NOMO-1 treated with DMSO at 0.1 percent for 48 hours (cell line): ENCODE data around the gene KCTD4.
"Not testable (repeated sequence)": the region's sequence is repeated elsewhere in the genome, so short reads cannot be mapped to it uniquely, and the experiment has no call there.

Source experiments
- DNase-seq: peaks from one replicate; lab custom pipeline; 2025; ENCODE audit not compliant: unreplicated experiment; lab: John Stamatoyannopoulos, UW

The KCTD4 gene

GRCh38 chr13:45216193-45216592 is 15.3 kb upstream of the KCTD4 start:
- DNase-seq, result no peak

- DNase-seq, result no peak
These were observed 14.7 kb upstream of the KCTD4 start for GRCh38 chr13:45215392-45216077.

- DNase-seq, result peak; percentile 16
These were observed 8.4 kb upstream of the KCTD4 start for GRCh38 chr13:45209229-45209628.

GRCh38 chr13:45208132-45208531 is 7.3 kb upstream of the KCTD4 start:
- no peak for DNase-seq

GRCh38 chr13:45207319-45207718 is 6.5 kb upstream of the KCTD4 start:
- DNase-seq, result no peak

GRCh38 chr13:45206340-45206739 is 5.5 kb upstream of the KCTD4 start:
- no peak for DNase-seq

- no peak for DNase-seq
These were observed 4.3 kb upstream of the KCTD4 start for GRCh38 chr13:45205124-45205523.

GRCh38 chr13:45199711-45200110 is 1.1 kb downstream of the KCTD4 start:
- no peak for DNase-seq

- no peak for DNase-seq
These were observed 1.9 kb downstream of the KCTD4 start for GRCh38 chr13:45198924-45199323.

- DNase-seq, result no peak
These were observed 2.8 kb downstream of the KCTD4 start for GRCh38 chr13:45198041-45198440.

- no peak for DNase-seq
These were observed 4.2 kb downstream of the KCTD4 start for GRCh38 chr13:45196622-45197021.

- DNase-seq, result no peak
These were observed 4.7 kb downstream of the KCTD4 start for GRCh38 chr13:45196096-45196495.

GRCh38 chr13:45195421-45195820 is 5.4 kb downstream of the KCTD4 start:
- peak; percentile 13 for DNase-seq

GRCh38 chr13:45194081-45194939 is 6.5 kb downstream of the KCTD4 start:
- no peak for DNase-seq

GRCh38 chr13:45191874-45192273 is 9.0 kb downstream of the KCTD4 start:
- no peak for DNase-seq

GRCh38 chr13:45189511-45189910 is 11.3 kb downstream of the KCTD4 start:
- peak; percentile 14 for DNase-seq

- DNase-seq, result not testable (repeated sequence)
These were observed 11.8 kb downstream of the KCTD4 start for GRCh38 chr13:45189077-45189476.

GRCh38 chr13:45185286-45185685 is 15.6 kb downstream of the KCTD4 start:
- no peak for DNase-seq

- no peak for DNase-seq
These were observed 16.2 kb downstream of the KCTD4 start for GRCh38 chr13:45184693-45185092.

- no peak for DNase-seq
These were observed 19.9 kb downstream of the KCTD4 start for GRCh38 chr13:45180713-45181601.

- DNase-seq, result no peak
These were observed 20.5 kb downstream of the KCTD4 start for GRCh38 chr13:45180303-45180702.
